K562 (cell line): ENCODE results near the gene SLFN14. TPM values are rescaled to one million over a fixed set of nuclear protein-coding genes. Genes with fewer than 3 reads are reported as not detected.

Experiments used
- ATAC-seq: fragments of 200-7000 bp; cut with Tn5 transposase; 3 replicates; pipeline ENCODE4 v1.9.1; 2020; ENCODE audit warnings: moderate library complexity
- BruUV-seq: library from RNA; stranded (reverse); fragments of 400-500 nt; replicated peaks from 2 replicates; lab custom pipeline; 2021; lab: Mats Ljungman, UMichigan
- CTCF ChIA-PET: fragments of 300-600 bp; formaldehyde crosslinking; extraction: SDS; loops from one replicate; lab custom pipeline; 2021; ENCODE audit warnings: low intra/inter-chr PET ratio; lab: Yijun Ruan, JAX
- POLR2A ChIA-PET: fragments of 300-600, 350-650 bp; sonication (Branson Sonifier 250); formaldehyde crosslinking; extraction: SDS; loops from one replicate; lab custom pipeline; 2021; ENCODE audit warnings: antibody characterized with exemption, inconsistent platforms; lab: Yijun Ruan, JAX
- DNase-seq, 4 experiments: peaks; one replicate each; pipeline versions ENCODE4 v3.0.0 to v3.0.0-alpha.2; 2011 to 2018; ENCODE audit warnings: low spot score in 3 of 4, mixed read lengths in 3 of 4; ENCODE audit errors: extremely low read depth in 1 of 4
- FAIRE-seq: peaks from 2 replicates; lab custom pipeline; 2011; peaks lifted over from hg19 to GRCh38; lab: Jason Lieb, UNC
- H2AFZ ChIP-seq: 2 replicates; pipeline ENCODE4 v1.6.0; 2011; ENCODE audit warnings: low read depth, low read length, control low read depth, inconsistent platforms
- H3K27ac ChIP-seq: fragments of 200-600 bp; 3 replicates; pipeline ENCODE4 v1.8.0; 2011; ENCODE audit warnings: low read depth, mild to moderate bottlenecking, control low read depth, inconsistent platforms, low read length, moderate library complexity, mixed read lengths; ENCODE audit errors: extremely low read depth
- H3K27me3 ChIP-seq, 2 experiments: fragments of 300-600 bp in 1 of 2; 2 replicates in 1 of 2; 3 replicates in 1 of 2; pipeline versions ENCODE4 v1.6.0 to v1.8.0; 2011; ENCODE audit warnings: inconsistent platforms in 2 of 2, low read length in 2 of 2, mild to moderate bottlenecking in 1 of 2, mixed read lengths in 1 of 2, moderate library complexity in 1 of 2; ENCODE audit not compliant: control insufficient read depth in 2 of 2, insufficient read depth in 2 of 2
- H3K36me3 ChIP-seq: fragments of 300-600 bp; 3 replicates; pipeline ENCODE4 v1.8.0; 2011; ENCODE audit warnings: mild to moderate bottlenecking, low read length, inconsistent platforms; ENCODE audit not compliant: control insufficient read depth, insufficient read depth
- H3K4me1 ChIP-seq, 2 experiments: fragments of 200-600 bp in 1 of 2; replicated peaks in 1 of 2; 2 replicates in 1 of 2; 3 replicates in 1 of 2; pipeline versions ENCODE4 v1.5.1 to v1.8.0; 2011; ENCODE audit warnings: inconsistent platforms in 2 of 2, low read length in 2 of 2, mild to moderate bottlenecking in 1 of 2, mixed read lengths in 1 of 2, moderate library complexity in 1 of 2; ENCODE audit not compliant: control insufficient read depth in 2 of 2, insufficient read depth in 2 of 2
- H3K4me2 ChIP-seq: 2 replicates; pipeline ENCODE4 v1.6.1; 2011; ENCODE audit warnings: low read length, control low read depth, inconsistent platforms, mixed read lengths; ENCODE audit not compliant: insufficient read depth
- H3K4me3 ChIP-seq: fragments of 200-600 bp; sonication (generic), shearing (Covaris generic); 2 replicates; pipeline ENCODE4 v1.5.1; 2016; ENCODE audit warnings: control low read depth, inconsistent platforms
- H3K79me2 ChIP-seq: fragments of 200-600 bp; 3 replicates; pipeline ENCODE4 v1.8.0; 2011; ENCODE audit warnings: low read length, inconsistent platforms; ENCODE audit not compliant: control insufficient read depth, insufficient read depth
- H3K9ac ChIP-seq, 2 experiments: 2 replicates each; pipeline versions ENCODE4 v1.6.0 to v1.6.1; 2011; ENCODE audit warnings: low read depth in 2 of 2, low read length in 2 of 2, control low read depth in 1 of 2, inconsistent platforms in 1 of 2, mild to moderate bottlenecking in 1 of 2, mixed read lengths in 1 of 2; ENCODE audit not compliant: insufficient read depth in 1 of 2
- H3K9me1 ChIP-seq: one replicate; pipeline ENCODE4 v1.6.0; 2011; ENCODE audit warnings: inconsistent platforms, mild to moderate bottlenecking, low read length, moderate library complexity; ENCODE audit not compliant: control insufficient read depth, insufficient read depth
- H3K9me3 ChIP-seq: replicated peaks from 2 replicates; pipeline ENCODE4 v1.5.1; 2011; ENCODE audit warnings: low read depth, low read length, inconsistent platforms; ENCODE audit not compliant: control insufficient read depth, insufficient read depth
- H4K20me1 ChIP-seq: replicated peaks from 2 replicates; pipeline ENCODE4 v1.6.1; 2011; ENCODE audit warnings: low read length, inconsistent platforms, mixed read lengths; ENCODE audit not compliant: control insufficient read depth, insufficient read depth
- BMI1 ChIP-seq: fragments of 150-350 bp; IDR thresholded peaks from 2 replicates; pipeline ENCODE4 v1.6.1; 2014; ENCODE audit warnings: low read length
- CBX8 ChIP-seq: fragments of 200-600 bp; sonication (generic); IDR thresholded peaks from 2 replicates; pipeline ENCODE4 v1.6.1; 2012; ENCODE audit warnings: borderline replicate concordance, mixed run types, low read depth, mild to moderate bottlenecking, moderate library complexity, mixed read lengths, low read length, control low read depth, inconsistent platforms; ENCODE audit not compliant: poor library complexity, severe bottlenecking; ENCODE audit errors: extremely low read depth
- NFIC ChIP-seq: fragments of 450-650 bp; IDR thresholded peaks from 2 replicates; pipeline ENCODE4 v1.6.1; 2017; ENCODE audit warnings: mild to moderate bottlenecking, inconsistent platforms
- RNF2 ChIP-seq: sonication (generic); IDR thresholded peaks from 2 replicates; pipeline ENCODE4 v1.6.1; 2016
- TCF7L2 ChIP-seq: fragments of 150-350 bp; IDR thresholded peaks from 2 replicates; pipeline ENCODE4 v1.6.1; 2016; ENCODE audit warnings: low read depth, mild to moderate bottlenecking, low read length, moderate library complexity
- ZNF263 ChIP-seq: sonication (generic); formaldehyde crosslinking; IDR thresholded peaks from 2 replicates; pipeline ENCODE4 v1.8.0; 2022; ENCODE audit warnings: mild to moderate bottlenecking, missing genetic modification reagents, borderline replicate concordance
- WGBS: fragments of 100-300 bp; shearing (Covaris generic); methylation state at CpG from one replicate; pipeline ENCODE4 v1.1.6; 2016; ENCODE audit warnings: low coverage, mixed read lengths; ENCODE audit not compliant: insufficient coverage; ENCODE audit errors: missing lambda C conversion rate; 5-methylcytosine and 5-hydroxymethylcytosine counted together
- in situ Hi-C: fragments of 300-500 bp; cut with MboI; formaldehyde crosslinking; loops from 4 replicates; pipeline ENCODE4 v1.15.0; 2018; ENCODE audit warnings: inconsistent platforms, mixed read lengths
- intact Hi-C: fragments of 100-400 bp; cut with micrococcal nuclease; formaldehyde crosslinking; loops from 2 replicates; pipeline ENCODE4 v1.14.2; 2022
- polyA plus RNA-seq, 8 experiments: library from polyadenylated mRNA; depleted of rRNA in 4 of 8; stranded (reverse) in 5 of 8; unstranded in 3 of 8; fragments of >200 nt; fragmentation: Nextera tagmentation in 2 of 8; fragmentation: Illumina TruSeq in 1 of 8; extraction: Ambion mirVana in 2 of 8; extraction: Trizol in 1 of 8; gene quantifications; 2 replicates each; pipeline versions ENCODE4 v1.2.1 to v1.2.3, GENCODE V29; 2011 to 2014; ENCODE audit warnings: inconsistent platforms in 1 of 8, missing spikeins in 1 of 8
- total RNA-seq, 7 experiments: library from RNA; depleted of rRNA in 6 of 7; stranded (reverse); fragments of >200 nt in 6 of 7; fragmentation: Illumina TruSeq in 2 of 7; extraction: Trizol in 2 of 7; gene quantifications; 2 replicates each; pipeline versions ENCODE4 v1.2.1 to v1.2.3, GENCODE V29; 2011 to 2021; ENCODE audit warnings: low replicate concordance in 1 of 7
- TF ChIP-seq, protein P1 (sequence below): sonication (generic); formaldehyde crosslinking; IDR thresholded peaks from 2 replicates; pipeline ENCODE4 v1.8.0; 2022; ENCODE audit warnings: mild to moderate bottlenecking, missing genetic modification reagents

Gene SLFN14
- total and polyA plus RNA-seq, 9 of the 15 experiments (the other 6 are each of a cell fraction or from before 2014, with no cell fraction given), result 1.3 to 4.3 (median 3.1) TPM

DNA sequence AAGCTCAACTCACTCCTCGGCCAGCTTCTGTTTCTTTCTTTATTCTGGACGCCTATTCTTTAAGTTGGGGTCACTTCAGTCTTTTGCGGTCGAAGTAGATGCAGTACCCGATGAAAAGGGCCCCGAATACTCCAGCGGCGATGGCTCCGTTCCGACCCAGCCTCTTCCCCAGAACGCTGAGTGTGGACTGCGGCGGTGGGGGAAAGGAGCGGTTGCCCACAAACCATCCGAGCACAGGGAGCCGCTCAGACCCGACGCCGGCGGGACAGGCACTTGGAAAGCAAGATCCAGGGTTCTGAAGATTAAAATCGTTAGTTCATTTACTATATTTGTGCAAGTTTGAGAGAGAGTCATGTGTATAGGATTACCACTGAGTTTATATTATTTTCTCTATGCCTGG, 45.6 kb downstream of the SLFN14 start:
- H4K20me1 ChIP-seq, result no peaks in the 10 kb centered on the region
- TF ChIP-seq RNF2 (peak; percentile 69; the same call in 1 of the 2 replicates), BMI1 (0 out of 2 replicates have a peak, but pooled peaks have one; percentile 46), ZNF263 (CRISPR knock-in tag) (no peak), TCF7L2 (no peak), CBX8 (peak; percentile 77)
- peaks cover 14 to 36% of the 10 kb centered on the region in 2 experiments; a peak in 4 of 5 replicates for H3K27me3 ChIP-seq
- no peak overlapping the region for H3K9ac ChIP-seq
- no peak for DNase-seq
- WGBS, result 5% methylated on average over 21 of the region's 21 CpGs
- in situ Hi-C loops, result no loop called here
- ChIA-PET POLR2A (no interaction called here), CTCF (no interaction called here)
- H3K4me1 ChIP-seq, result 0 out of 5 replicates have a peak, but pooled peaks cover 0 to 3% of the 10 kb centered on the region in 2 experiments
- H3K9me3 ChIP-seq, result no peaks in the 10 kb centered on the region
- H3K4me2 ChIP-seq, result no peak overlapping the region
- H3K36me3 ChIP-seq, result no peaks in the 10 kb centered on the region
- H2AFZ ChIP-seq, result no peak overlapping the region
- no peak for ATAC-seq
- no peak for FAIRE-seq
- no peaks in the 10 kb centered on the region for H3K79me2 ChIP-seq
- BruUV-seq, result no TSS peak
- H3K9me1 ChIP-seq, result no peaks in the 10 kb centered on the region
- intact Hi-C loops, result no loop called here
- no peak overlapping the region for H3K27ac ChIP-seq
- no peak overlapping the region for H3K4me3 ChIP-seq

DNA sequence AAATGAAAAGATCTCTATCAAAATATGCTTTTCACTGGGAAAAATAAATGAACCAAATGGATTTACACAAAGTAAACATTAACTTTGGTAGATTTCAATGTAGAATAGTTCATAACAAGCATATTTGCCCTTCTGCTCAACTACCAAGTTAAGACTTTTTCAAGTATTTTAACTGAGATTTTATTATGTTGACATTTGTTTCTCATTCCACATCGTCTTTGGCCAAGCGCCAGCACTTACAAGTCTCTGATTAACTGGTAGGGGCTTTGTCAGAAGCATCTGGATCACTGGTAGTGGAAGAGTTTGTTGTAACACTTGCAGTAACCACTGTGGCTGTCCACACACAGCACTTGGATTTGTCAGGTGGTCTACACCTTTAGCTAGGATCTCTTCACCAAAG, 46.1 kb downstream of the SLFN14 start:
- no peak for ATAC-seq
- Histone ChIP-seq H3K9me3 (no peaks in the 10 kb centered on the region), H3K4me3 (no peak overlapping the region), H2AFZ (no peak overlapping the region), H4K20me1 (no peaks in the 10 kb centered on the region), H3K27ac (no peak overlapping the region), H3K27me3 (peaks cover 14 to 36% of the 10 kb centered on the region in 2 experiments; a peak in 4 of 5 replicates), H3K9me1 (no peaks in the 10 kb centered on the region)
- 0% methylated on average over 2 of the region's 2 CpGs for WGBS
- intact Hi-C loops, result no loop called here
- in situ Hi-C loops, result no loop called here
- peak; percentile 60 for TF ChIP-seq NFIC
- TF ChIP-seq, protein P1, sequence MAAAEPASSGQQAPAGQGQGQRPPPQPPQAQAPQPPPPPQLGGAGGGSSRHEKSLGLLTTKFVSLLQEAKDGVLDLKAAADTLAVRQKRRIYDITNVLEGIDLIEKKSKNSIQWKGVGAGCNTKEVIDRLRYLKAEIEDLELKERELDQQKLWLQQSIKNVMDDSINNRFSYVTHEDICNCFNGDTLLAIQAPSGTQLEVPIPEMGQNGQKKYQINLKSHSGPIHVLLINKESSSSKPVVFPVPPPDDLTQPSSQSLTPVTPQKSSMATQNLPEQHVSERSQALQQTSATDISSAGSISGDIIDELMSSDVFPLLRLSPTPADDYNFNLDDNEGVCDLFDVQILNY (CRISPR knock-in tag), result no peak
- TF ChIP-seq, all 486 proteins: peak for 1
- BruUV-seq, result no TSS peak
- H3K9ac ChIP-seq, result no peak overlapping the region
- DNase-seq (no peak), FAIRE-seq (no peak)
- no peak overlapping the region for H3K4me2 ChIP-seq
- no peaks in the 10 kb centered on the region for H3K36me3 ChIP-seq
- CTCF ChIA-PET, result no interaction called here
- POLR2A ChIA-PET, result no interaction called here
- 0 out of 5 replicates have a peak, but pooled peaks cover 0 to 3% of the 10 kb centered on the region in 2 experiments for H3K4me1 ChIP-seq
- H3K79me2 ChIP-seq, result no peaks in the 10 kb centered on the region
